Mesodermal cell (in vitro differentiated cells): ENCODE results near the gene PPT2.

Source experiments
- H3K27ac ChIP-seq: 2 replicates; pipeline ENCODE4 v1.7.0; 2013; ENCODE audit warnings: mild to moderate bottlenecking, low read depth, low read length, moderate library complexity; ENCODE audit not compliant: severe bottlenecking
- H3K36me3 ChIP-seq: 2 replicates; pipeline ENCODE4 v1.7.1; 2013; ENCODE audit warnings: mild to moderate bottlenecking, low read length, moderate library complexity; ENCODE audit not compliant: control insufficient read depth, insufficient read depth
- H3K4me1 ChIP-seq: one replicate; pipeline ENCODE4 v1.7.1; 2013; ENCODE audit warnings: mild to moderate bottlenecking, low read length; ENCODE audit not compliant: insufficient read depth, control insufficient read depth, poor library complexity, severe bottlenecking
- H3K4me3 ChIP-seq: 2 replicates; pipeline ENCODE4 v1.7.0; 2013; ENCODE audit warnings: low read length, control low read depth, mild to moderate bottlenecking; ENCODE audit not compliant: insufficient read depth, poor library complexity, severe bottlenecking; ENCODE audit errors: extremely low read depth
- H3K9me3 ChIP-seq: 2 replicates; pipeline ENCODE4 v1.7.1; 2013; ENCODE audit warnings: mild to moderate bottlenecking, low read length, moderate library complexity; ENCODE audit not compliant: control insufficient read depth
- WGBS, 2 experiments: methylation state at CpG; one replicate each; pipeline ENCODE4 v1.1.5; 2013; ENCODE audit warnings: missing lambda C conversion rate in 2 of 2; ENCODE audit not compliant: insufficient coverage in 2 of 2; 5-methylcytosine and 5-hydroxymethylcytosine counted together

PPT2 gene

DNA sequence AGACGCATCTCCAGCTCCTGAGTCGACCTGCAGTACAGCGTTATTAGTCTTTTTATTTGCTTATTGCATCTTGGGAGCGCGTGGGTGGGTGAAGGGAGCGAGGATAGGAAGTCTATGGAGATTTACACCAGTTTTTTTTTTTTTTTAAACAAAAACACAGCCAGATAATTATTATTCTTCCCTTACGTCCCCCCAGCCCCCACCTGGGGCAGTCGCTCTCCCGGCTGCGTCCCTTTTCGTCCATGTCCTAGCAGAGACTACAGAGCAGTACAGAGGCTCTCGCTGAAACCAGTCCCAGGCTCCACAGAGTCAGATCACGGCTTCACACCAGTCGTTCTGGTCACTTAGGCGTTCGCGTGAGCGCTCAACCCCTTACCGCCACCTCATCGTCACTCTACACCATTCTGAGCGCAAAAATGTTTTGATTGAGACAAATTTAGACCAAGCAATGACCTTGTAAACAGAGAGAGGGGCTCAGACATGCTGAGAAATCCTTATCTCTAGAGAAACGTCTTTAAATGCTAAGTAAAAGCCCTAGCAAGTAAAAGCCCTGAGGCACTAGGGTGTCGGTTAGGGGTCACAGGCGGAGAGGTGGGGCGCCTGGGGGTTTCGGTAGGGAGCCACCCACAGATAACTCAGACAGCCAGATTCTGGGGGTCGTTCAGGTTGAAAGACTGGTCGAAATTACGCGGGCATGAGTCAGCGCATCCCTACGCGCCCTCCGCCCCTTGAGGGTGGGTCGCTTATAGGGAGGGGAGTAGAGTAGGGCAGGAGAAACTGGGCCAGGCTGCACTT is 975 bp upstream of the PPT2 start:
- peaks cover 28% of the 10 kb centered on the region for H3K36me3 ChIP-seq
- H3K27ac ChIP-seq: peak overlapping the region; percentile 98
- H3K4me3 ChIP-seq: peak overlapping the region; percentile 95
- WGBS, 2 experiments: 1 to 5% methylated on average over 14 to 30 of the region's 35 CpGs
- H3K9me3 ChIP-seq: no peaks in the 10 kb centered on the region
- H3K4me1 ChIP-seq: peaks cover 22% of the 10 kb centered on the region

DNA sequence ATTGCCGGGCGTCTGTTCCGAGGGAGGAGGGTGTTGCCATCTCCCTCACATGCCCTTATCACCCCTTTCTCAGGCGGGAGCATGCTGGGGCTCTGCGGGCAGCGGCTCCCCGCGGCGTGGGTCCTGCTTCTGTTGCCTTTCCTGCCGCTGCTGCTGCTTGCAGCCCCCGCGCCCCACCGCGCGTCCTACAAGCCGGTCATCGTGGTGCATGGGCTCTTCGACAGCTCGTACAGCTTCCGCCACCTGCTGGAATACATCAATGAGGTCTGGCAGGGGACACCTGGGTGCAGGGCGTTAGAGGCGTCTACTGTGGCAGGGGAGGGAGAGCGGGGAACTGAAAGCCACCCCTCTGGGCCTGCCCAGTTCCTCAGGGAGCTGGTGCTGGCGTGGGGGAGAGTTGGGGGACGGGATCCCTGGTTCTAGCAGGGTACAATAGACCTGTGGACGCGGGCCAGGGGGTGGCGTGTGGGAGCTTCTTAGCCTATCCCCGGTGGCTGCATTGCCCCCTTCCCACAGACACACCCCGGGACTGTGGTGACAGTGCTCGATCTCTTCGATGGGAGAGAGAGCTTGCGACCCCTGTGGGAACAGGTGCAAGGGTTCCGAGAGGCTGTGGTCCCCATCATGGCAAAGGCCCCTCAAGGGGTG is 697 bp downstream of the PPT2 start:
- H3K27ac ChIP-seq: peak overlapping the region; percentile 98
- H3K36me3 ChIP-seq: peaks cover 42% of the 10 kb centered on the region
- H3K9me3 ChIP-seq: no peaks in the 10 kb centered on the region
- peaks cover 22% of the 10 kb centered on the region for H3K4me1 ChIP-seq
- H3K4me3 ChIP-seq: peak overlapping the region; percentile 95
- WGBS, 2 experiments: 16 to 22% methylated on average over 27 of the region's 34 CpGs

DNA sequence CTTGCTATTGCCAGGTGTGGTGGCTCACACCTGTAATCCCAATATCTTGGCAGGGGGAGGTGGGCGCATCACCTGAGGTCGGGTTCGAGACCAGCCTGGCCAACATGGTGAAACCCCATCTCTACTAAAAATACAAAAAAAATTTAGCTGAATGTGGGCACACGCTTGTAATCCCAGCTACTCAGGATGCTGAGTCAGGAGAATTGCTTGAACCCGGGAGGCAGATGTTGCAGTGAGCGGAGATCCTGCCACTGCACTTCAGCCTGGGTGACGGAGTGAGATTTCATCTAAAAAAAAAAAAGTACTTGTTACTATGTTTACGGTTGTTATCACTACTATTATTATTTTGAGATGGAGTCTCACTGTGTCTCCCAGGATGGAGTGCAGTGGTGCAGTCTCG is 3.0 kb downstream of the PPT2 start:
- no peak overlapping the region for H3K4me3 ChIP-seq
- H3K9me3 ChIP-seq: no peaks in the 10 kb centered on the region
- 90 to 100% methylated on average over 2 to 4 of the region's 9 CpGs for WGBS, 2 experiments
- no peak overlapping the region for H3K27ac ChIP-seq
- H3K36me3 ChIP-seq: peaks cover 52% of the 10 kb centered on the region
- peaks cover 21% of the 10 kb centered on the region for H3K4me1 ChIP-seq

DNA sequence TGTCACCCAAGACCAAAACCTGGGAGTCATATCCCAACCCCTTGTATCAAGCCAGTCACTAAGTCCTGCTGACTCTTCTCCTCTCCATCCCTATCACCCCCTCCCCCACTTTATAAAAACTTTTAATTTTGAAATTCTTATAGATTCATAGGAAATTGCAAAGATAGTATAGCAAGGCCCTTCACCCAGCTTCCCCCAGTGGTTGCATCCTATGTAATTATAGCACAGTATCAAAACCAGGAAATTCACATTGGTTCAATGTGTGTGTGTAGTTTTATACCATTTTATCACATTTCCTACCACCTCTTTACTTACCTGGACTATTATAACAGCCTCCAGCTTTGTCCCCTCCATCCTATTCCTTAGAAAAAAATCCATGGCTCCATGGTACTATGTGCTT is 4.1 kb downstream of the PPT2 start:
- H3K4me3 ChIP-seq: no peak overlapping the region
- H3K4me1 ChIP-seq: peaks cover 12% of the 10 kb centered on the region
- peaks cover 64% of the 10 kb centered on the region for H3K36me3 ChIP-seq
- H3K27ac ChIP-seq: no peak overlapping the region
- no peaks in the 10 kb centered on the region for H3K9me3 ChIP-seq

DNA sequence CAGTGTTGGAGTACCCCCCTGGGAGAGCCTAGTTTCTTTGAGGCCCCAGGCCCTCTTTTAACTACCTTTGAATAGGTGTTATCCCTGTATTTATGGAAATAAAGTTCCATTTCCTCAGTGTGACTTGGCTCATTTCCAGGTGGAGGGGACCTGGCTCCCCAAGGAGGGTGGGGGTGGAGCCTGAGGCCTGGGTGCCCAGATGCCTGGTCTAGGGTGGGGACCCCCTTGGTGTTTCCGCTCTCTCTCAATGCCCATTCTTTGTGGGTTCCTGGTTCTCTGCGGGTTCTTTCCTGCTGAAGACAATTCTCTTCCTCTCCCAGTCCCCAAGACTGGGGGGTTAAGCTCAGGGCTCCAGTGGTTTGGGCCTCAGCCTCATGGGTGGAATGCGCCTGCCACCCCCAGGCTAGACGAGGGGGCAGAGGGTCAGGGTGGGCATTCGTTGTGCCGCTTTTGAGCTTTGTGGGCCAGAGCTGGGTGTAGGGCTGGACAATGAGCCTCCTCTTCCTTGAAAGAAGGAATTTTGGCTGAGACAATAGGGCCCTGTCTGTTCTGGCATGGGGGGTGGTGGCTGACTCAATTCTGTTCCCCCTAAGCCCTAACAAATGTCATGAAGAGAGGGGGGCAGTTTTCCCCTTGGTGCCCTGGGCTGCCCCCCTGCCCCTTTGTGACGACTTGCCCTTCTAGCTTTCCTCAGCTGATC is 9.8 kb downstream of the PPT2 start:
- Histone ChIP-seq H3K4me1 (peaks cover 7% of the 10 kb centered on the region), H3K4me3 (no peak overlapping the region), H3K9me3 (no peaks in the 10 kb centered on the region), H3K27ac (peak overlapping the region; percentile 83), H3K36me3 (peaks cover 79% of the 10 kb centered on the region)
- WGBS, 2 experiments: 90 to 100% methylated on average over 3 to 6 of the region's 7 CpGs

DNA sequence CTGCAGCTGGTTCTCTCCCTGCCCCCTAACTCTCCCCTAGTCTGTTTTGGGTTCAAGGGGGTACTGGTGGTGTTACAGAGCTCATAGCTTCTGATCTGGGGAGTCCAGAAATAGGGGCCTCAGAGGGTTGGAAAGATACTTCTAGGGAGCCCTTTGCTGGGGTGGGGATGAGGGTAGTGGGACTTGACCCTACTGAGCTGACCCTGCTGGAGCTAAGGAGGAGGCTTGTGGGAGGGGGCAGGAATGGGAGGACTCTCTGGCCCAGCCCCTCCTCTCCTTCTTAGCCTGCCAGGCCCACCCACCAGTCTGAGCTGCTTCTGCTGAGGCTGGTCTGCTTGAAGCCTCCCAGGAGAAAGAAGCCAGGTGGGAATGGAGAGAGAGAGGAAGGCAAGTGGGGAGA is 10.4 kb downstream of the PPT2 start, which contains the start of gene EGFL8:
TSS of gene EGFL8 (plus strand) at position 301 of the 400 bp plus-strand sequence. CDS start 1,571 bp downstream, outside the sequence.
- Histone ChIP-seq H3K4me1 (peaks cover 8% of the 10 kb centered on the region), H3K9me3 (no peaks in the 10 kb centered on the region), H3K27ac (peak within 1 kb of the TSS; percentile 83), H3K4me3 (no peak within 1 kb of the TSS), H3K36me3 (peaks cover 80% of the 10 kb centered on the region)

DNA sequence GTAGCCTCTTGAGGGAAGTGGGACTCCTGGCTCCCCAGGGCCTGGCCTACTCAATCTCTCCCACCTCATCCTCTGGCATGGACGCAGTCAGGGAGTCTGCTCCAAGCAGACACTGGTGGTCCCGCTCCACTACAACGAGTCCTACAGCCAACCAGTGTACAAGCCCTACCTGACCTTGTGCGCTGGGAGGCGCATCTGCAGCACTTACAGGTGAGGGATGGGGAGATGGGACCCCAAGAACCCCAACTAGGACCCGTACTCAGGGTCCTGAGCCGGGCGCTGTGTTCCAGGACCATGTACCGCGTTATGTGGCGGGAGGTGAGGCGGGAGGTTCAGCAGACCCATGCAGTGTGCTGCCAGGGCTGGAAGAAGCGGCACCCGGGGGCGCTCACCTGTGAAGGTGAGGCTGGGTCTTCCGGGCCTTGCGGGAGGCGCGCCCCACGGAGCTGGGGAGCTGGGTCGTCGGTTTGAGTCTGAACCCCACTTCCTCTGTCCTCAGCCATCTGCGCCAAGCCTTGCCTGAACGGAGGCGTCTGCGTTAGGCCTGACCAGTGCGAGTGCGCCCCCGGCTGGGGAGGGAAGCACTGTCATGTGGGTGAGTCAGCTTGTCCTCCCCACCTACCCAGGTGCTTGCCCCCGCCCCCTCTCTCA is 12.6 kb downstream of the PPT2 start:
- H3K36me3 ChIP-seq: peaks cover 90% of the 10 kb centered on the region
- 93 to 94% methylated on average over 24 to 28 of the region's 30 CpGs for WGBS, 2 experiments

DNA sequence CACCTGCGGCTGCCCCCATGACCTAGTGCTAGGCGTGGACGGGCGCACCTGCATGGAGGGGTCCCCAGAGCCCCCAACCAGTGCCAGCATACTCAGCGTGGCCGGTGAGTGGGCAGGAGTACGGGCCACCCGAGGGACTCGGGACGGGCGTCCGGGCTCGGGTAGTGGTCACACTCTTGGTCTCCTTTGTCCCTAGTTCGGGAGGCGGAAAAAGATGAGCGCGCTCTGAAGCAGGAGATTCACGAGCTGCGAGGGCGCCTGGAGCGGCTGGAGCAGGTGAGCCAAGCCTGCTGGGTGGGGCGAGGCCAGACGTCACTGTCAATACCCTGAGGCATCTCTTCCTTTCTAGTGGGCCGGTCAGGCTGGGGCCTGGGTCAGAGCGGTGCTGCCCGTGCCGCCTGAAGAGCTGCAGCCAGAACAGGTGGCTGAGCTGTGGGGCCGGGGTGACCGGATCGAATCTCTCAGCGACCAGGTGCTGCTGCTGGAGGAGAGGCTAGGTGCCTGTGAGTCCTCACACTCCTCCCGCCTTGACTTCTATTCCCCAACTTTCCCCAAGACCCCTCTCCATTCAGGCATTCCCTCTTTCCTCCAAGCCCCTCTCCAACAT is 13.3 kb downstream of the PPT2 start:
- H3K36me3 ChIP-seq: peaks cover 88% of the 10 kb centered on the region
- no peaks in the 10 kb centered on the region for H3K9me3 ChIP-seq
- H3K4me1 ChIP-seq: peaks cover 16% of the 10 kb centered on the region
- H3K4me3 ChIP-seq: no peak overlapping the region
- 94 to 96% methylated on average over 32 of the region's 32 CpGs for WGBS, 2 experiments
- H3K27ac ChIP-seq: peak overlapping the region; percentile 46

More for the DNA sequence above, 12.6 kb downstream of the PPT2 start:
- Histone ChIP-seq H3K4me3 (no peak overlapping the region), H3K27ac (no peak overlapping the region), H3K9me3 (no peaks in the 10 kb centered on the region), H3K4me1 (peaks cover 16% of the 10 kb centered on the region)

DNA sequence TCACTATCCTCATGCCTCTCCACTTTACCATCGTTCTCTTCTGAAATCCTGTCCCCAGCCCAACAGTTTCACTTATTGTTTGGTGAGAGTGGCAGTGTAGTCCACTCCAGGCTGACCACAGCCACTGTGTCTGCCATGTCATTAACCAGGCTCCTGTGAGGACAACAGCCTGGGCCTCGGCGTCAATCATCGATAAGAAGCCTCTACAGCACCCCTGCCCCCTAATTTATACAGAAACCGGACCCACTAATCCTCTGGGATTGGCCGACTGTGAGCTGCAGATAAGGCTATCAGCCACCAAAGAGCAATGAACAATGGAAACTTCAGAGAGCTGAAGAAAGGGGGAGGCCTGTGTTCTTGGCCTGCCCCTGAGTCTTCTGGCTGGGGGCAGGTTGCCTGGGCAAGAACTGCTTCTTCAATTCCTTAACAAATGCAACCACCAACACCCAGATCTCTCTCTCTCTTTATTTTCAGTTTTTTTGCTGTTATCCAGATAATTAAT is 13.9 kb downstream of the PPT2 start:
- peaks cover 83% of the 10 kb centered on the region for H3K36me3 ChIP-seq
- H3K4me3 ChIP-seq: no peak overlapping the region
- WGBS, 2 experiments: 86 to 90% methylated on average over 2 of the region's 6 CpGs
- H3K9me3 ChIP-seq: no peaks in the 10 kb centered on the region
- peaks cover 16% of the 10 kb centered on the region for H3K4me1 ChIP-seq
- peak overlapping the region; percentile 46 for H3K27ac ChIP-seq

DNA sequence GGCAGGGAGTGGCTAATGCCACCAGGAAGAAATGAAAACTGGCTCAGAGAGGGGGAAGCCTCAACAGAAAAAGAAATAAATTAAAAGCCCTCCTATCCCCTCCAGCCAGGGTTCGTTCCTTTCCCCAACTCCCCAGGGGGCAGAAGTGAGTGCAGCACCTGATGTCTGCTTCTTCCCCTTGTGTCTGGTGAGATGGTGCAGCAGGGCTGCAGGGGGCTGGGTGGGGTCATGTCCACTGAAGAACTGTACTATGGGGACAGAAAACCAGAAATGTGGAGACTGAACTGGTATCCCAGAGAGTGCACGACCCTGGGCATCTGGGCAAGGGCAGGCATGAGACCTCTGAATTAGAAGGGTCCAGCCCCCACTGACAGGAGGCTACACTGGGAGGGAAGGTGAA is 14.4 kb downstream of the PPT2 start:
- Histone ChIP-seq H3K4me1 (peaks cover 16% of the 10 kb centered on the region), H3K36me3 (peaks cover 78% of the 10 kb centered on the region), H3K27ac (peak overlapping the region; percentile 46), H3K9me3 (no peaks in the 10 kb centered on the region), H3K4me3 (no peak overlapping the region)
- WGBS, 2 experiments: 87 to 100% methylated on average over 1 to 2 of the region's 2 CpGs
